ENCODE data around the gene GIPC2.

Gene GIPC2

GRCh38 chr1:78005448-78005722 is 40.4 kb upstream of the GIPC2 start:
- DNase-seq (ENCODE audit: low spot score): no peak
- Histone ChIP-seq H3K4me3 (peak overlapping the region; percentile 74), H3K27ac (peak overlapping the region; percentile 88 to 89)
- no peak for TF ChIP-seq CTCF (IDR thresholded peaks at IDR 0.05)

GRCh38 chr1:78005755-78006154 is 40.0 kb upstream of the GIPC2 start:
- DNase-seq (ENCODE audit: low spot score): no peak
- Histone ChIP-seq H3K4me3 (peak overlapping the region; percentile 74), H3K27ac (peak overlapping the region; percentile 88 to 89)
- no peak for TF ChIP-seq CTCF (IDR thresholded peaks at IDR 0.05)

- TF ChIP-seq CTCF (IDR thresholded peaks at IDR 0.05): no peak
- Histone ChIP-seq H3K4me3 (peak overlapping the region; percentile 74), H3K27ac (peak overlapping the region; percentile 84 to 88)
- no peak for DNase-seq (ENCODE audit: low spot score)
Observed at GRCh38 chr1:78006521-78006920, 39.2 kb upstream of the GIPC2 start.

- Histone ChIP-seq H3K4me3 (peak overlapping the region; percentile 74), H3K27ac (peak overlapping the region; percentile 84 to 88)
- no peak for TF ChIP-seq CTCF (IDR thresholded peaks at IDR 0.05)
- no peak for DNase-seq (ENCODE audit: low spot score)
Observed at GRCh38 chr1:78007677-78008341, 38.0 kb upstream of the GIPC2 start.

- DNase-seq (ENCODE audit: low spot score): no peak
- Histone ChIP-seq H3K4me3 (peak overlapping the region; percentile 74), H3K27ac (peak overlapping the region; percentile 24 to 58)
- TF ChIP-seq CTCF (IDR thresholded peaks at IDR 0.05): no peak
Observed at GRCh38 chr1:78009276-78009675, 36.5 kb upstream of the GIPC2 start.

- Histone ChIP-seq H3K4me3 (peak overlapping the region; percentile 74), H3K27ac (peak overlapping the region; percentile 24 to 58)
- no peak for TF ChIP-seq CTCF (IDR thresholded peaks at IDR 0.05)
- no peak for DNase-seq (ENCODE audit: low spot score)
Observed at GRCh38 chr1:78009836-78010235, 35.9 kb upstream of the GIPC2 start.

GRCh38 chr1:78011050-78011449 is 34.7 kb upstream of the GIPC2 start:
- Histone ChIP-seq H3K27ac (peak overlapping the region in 1 of 2 donors; percentile 58), H3K4me3 (peak overlapping the region; percentile 74)
- no peak for TF ChIP-seq CTCF (IDR thresholded peaks at IDR 0.05)
- DNase-seq (ENCODE audit: low spot score): no peak
